HUES6 (cell line): ENCODE results near the gene TM4SF5.
A peak's percentile ranks its signal among the peaks of the same experiment; 100 is the strongest.
"Not testable (repeated sequence)": the region's sequence is repeated elsewhere in the genome, so short reads cannot be mapped to it uniquely, and the experiment has no call there.

Source experiments
- H3K27ac ChIP-seq: 2 replicates; pipeline ENCODE4 v1.7.0; 2013; ENCODE audit warnings: low read depth, mild to moderate bottlenecking, low read length, inconsistent platforms
- H3K27me3 ChIP-seq: 2 replicates; pipeline ENCODE4 v1.6.1; 2013; ENCODE audit warnings: low read length; ENCODE audit not compliant: control insufficient read depth, insufficient read depth
- H3K36me3 ChIP-seq: 2 replicates; pipeline ENCODE4 v1.6.1; 2013; ENCODE audit warnings: low read length; ENCODE audit not compliant: control insufficient read depth, insufficient read depth
- H3K4me1 ChIP-seq: 2 replicates; pipeline ENCODE4 v1.6.1; 2013; ENCODE audit warnings: low read length; ENCODE audit not compliant: control insufficient read depth, insufficient read depth
- H3K4me3 ChIP-seq: 2 replicates; pipeline ENCODE4 v1.5.1; 2013; ENCODE audit warnings: low read depth, low read length
- H3K9ac ChIP-seq: one replicate; pipeline ENCODE4 v1.6.1; 2013; ENCODE audit warnings: mild to moderate bottlenecking, low read length
- H3K9me3 ChIP-seq: 2 replicates; pipeline ENCODE4 v1.6.1; 2013; ENCODE audit warnings: low read depth, low read length; ENCODE audit not compliant: control insufficient read depth, insufficient read depth

Gene TM4SF5

GRCh38 chr17:4810696-4811290 lies 39.1 kb downstream of the TM4SF5 start:
- Histone ChIP-seq H3K4me1 (peaks cover 6% of the 10 kb centered on the region; the same call in 1 of the 2 replicates), H3K27me3 (no peaks in the 10 kb centered on the region), H3K9me3 (no peaks in the 10 kb centered on the region), H3K27ac (no peak overlapping the region), H3K36me3 (peaks cover 48% of the 10 kb centered on the region), H3K4me3 (no peak overlapping the region), H3K9ac (no peak overlapping the region)

GRCh38 chr17:4811471-4811870 lies 39.8 kb downstream of the TM4SF5 start:
- Histone ChIP-seq H3K27me3 (no peaks in the 10 kb centered on the region), H3K9me3 (no peaks in the 10 kb centered on the region), H3K36me3 (peaks cover 54% of the 10 kb centered on the region), H3K9ac (no peak overlapping the region), H3K4me3 (no peak overlapping the region), H3K27ac (no peak overlapping the region), H3K4me1 (peaks cover 6% of the 10 kb centered on the region; the same call in 1 of the 2 replicates)

GRCh38 chr17:4812690-4813089 lies 41.0 kb downstream of the TM4SF5 start:
- Histone ChIP-seq H3K36me3 (peaks cover 63% of the 10 kb centered on the region), H3K27me3 (no peaks in the 10 kb centered on the region), H3K9ac (no peak overlapping the region), H3K4me3 (no peak overlapping the region), H3K9me3 (no peaks in the 10 kb centered on the region), H3K4me1 (peaks cover 4% of the 10 kb centered on the region; the same call in 1 of the 2 replicates), H3K27ac (no peak overlapping the region)

GRCh38 chr17:4815043-4815675 lies 43.5 kb downstream of the TM4SF5 start:
- Histone ChIP-seq H3K9me3 (no peaks in the 10 kb centered on the region), H3K36me3 (peaks cover 63% of the 10 kb centered on the region), H3K4me3 (no peak overlapping the region), H3K9ac (no peak overlapping the region), H3K27ac (no peak overlapping the region), H3K4me1 (no peaks in the 10 kb centered on the region), H3K27me3 (no peaks in the 10 kb centered on the region)

- H3K36me3 ChIP-seq: peaks cover 56% of the 10 kb centered on the region
- H3K4me3 ChIP-seq: no peak overlapping the region
- no peaks in the 10 kb centered on the region for H3K4me1 ChIP-seq
- no peak overlapping the region for H3K9ac ChIP-seq
- no peak overlapping the region for H3K27ac ChIP-seq
- no peaks in the 10 kb centered on the region for H3K27me3 ChIP-seq
- H3K9me3 ChIP-seq: no peaks in the 10 kb centered on the region
These were observed 45.1 kb downstream of the TM4SF5 start for GRCh38 chr17:4816826-4817225.

- Histone ChIP-seq H3K9me3 (no peaks in the 10 kb centered on the region), H3K27me3 (no peaks in the 10 kb centered on the region), H3K9ac (no peak overlapping the region), H3K27ac (no peak overlapping the region), H3K4me3 (no peak overlapping the region), H3K4me1 (no peaks in the 10 kb centered on the region), H3K36me3 (peaks cover 66% of the 10 kb centered on the region)
These were observed 46.6 kb downstream of the TM4SF5 start for GRCh38 chr17:4818276-4818675.

GRCh38 chr17:4822835-4823234 lies 51.1 kb downstream of the TM4SF5 start:
- Histone ChIP-seq H3K4me3 (no peak overlapping the region), H3K9me3 (no peaks in the 10 kb centered on the region), H3K27ac (no peak overlapping the region), H3K9ac (no peak overlapping the region), H3K27me3 (no peaks in the 10 kb centered on the region), H3K4me1 (peaks cover 5% of the 10 kb centered on the region; the same call in 1 of the 2 replicates), H3K36me3 (peaks cover 37% of the 10 kb centered on the region)

- Histone ChIP-seq H3K27me3 (no peaks in the 10 kb centered on the region), H3K36me3 (peaks cover 32% of the 10 kb centered on the region), H3K9ac (no peak overlapping the region), H3K4me1 (peaks cover 5% of the 10 kb centered on the region; the same call in 1 of the 2 replicates), H3K9me3 (no peaks in the 10 kb centered on the region), H3K27ac (no peak overlapping the region), H3K4me3 (no peak overlapping the region)
These were observed 51.8 kb downstream of the TM4SF5 start for GRCh38 chr17:4823373-4824089.

- H3K9me3 ChIP-seq: no peaks in the 10 kb centered on the region
These were observed 55.7 kb downstream of the TM4SF5 start for GRCh38 chr17:4827399-4827798.

GRCh38 chr17:4832829-4833177 lies 61.1 kb downstream of the TM4SF5 start:
- H3K9ac ChIP-seq: peak overlapping the region; percentile 72
- peak overlapping the region; percentile 88 for H3K4me3 ChIP-seq
- H3K4me1 ChIP-seq: peaks cover 15% of the 10 kb centered on the region
- not testable (repeated sequence) for H3K27me3 ChIP-seq, H3K9me3 ChIP-seq, H3K36me3 ChIP-seq
- H3K27ac ChIP-seq: peak overlapping the region; percentile 52; the same call in 1 of the 2 replicates

More at GRCh38 chr17:4827399-4827798, 55.7 kb downstream of the TM4SF5 start:
- Histone ChIP-seq H3K4me1 (peaks cover 5% of the 10 kb centered on the region; the same call in 1 of the 2 replicates), H3K27ac (no peak overlapping the region), H3K4me3 (no peak overlapping the region), H3K27me3 (no peaks in the 10 kb centered on the region), H3K9ac (no peak overlapping the region), H3K36me3 (peaks cover 13% of the 10 kb centered on the region)
